Naive B cell (primary cell): ENCODE results near the gene ALG8. TPM values are rescaled to one million over a fixed set of nuclear protein-coding genes. Genes with fewer than 3 reads are reported as not detected.
A peak's percentile ranks its signal among the peaks of the same experiment; 100 is the strongest.

Source experiments
- ATAC-seq, 2 donors: fragments of 150-1000 bp; cut with Tn5 transposase; 2 replicates each; pipeline ENCODE4 v1.10.0; 2021; ENCODE audit warnings: low read depth in 2 of 2, mild to moderate bottlenecking in 2 of 2, moderate library complexity in 2 of 2
- DNase-seq: peaks from one replicate; pipeline ENCODE4 v3.0.0; 2022
- H3K27ac Mint-ChIP-seq, 6 donors: one replicate each; pipeline ENCODE4 v1.8.0; 2020 to 2022; ENCODE audit warnings: mild to moderate bottlenecking in 6 of 6, mixed read lengths in 6 of 6, moderate library complexity in 5 of 6, inconsistent platforms in 2 of 6
- H3K27me3 Mint-ChIP-seq, 3 donors: one replicate each; pipeline ENCODE4 v1.8.0; 2021 to 2022; ENCODE audit warnings: mixed read lengths in 3 of 3, mild to moderate bottlenecking in 1 of 3
- H3K36me3 Mint-ChIP-seq, 2 donors: one replicate each; pipeline ENCODE4 v1.8.0; 2020 to 2022; ENCODE audit warnings: mixed read lengths in 2 of 2, inconsistent platforms in 1 of 2, mild to moderate bottlenecking in 1 of 2
- H3K4me1 Mint-ChIP-seq, 3 donors: one replicate each; pipeline ENCODE4 v1.8.0; 2020 to 2022; ENCODE audit warnings: mixed read lengths in 3 of 3, inconsistent platforms in 1 of 3, mild to moderate bottlenecking in 1 of 3, moderate library complexity in 1 of 3
- H3K4me3 Mint-ChIP-seq, 8 donors: one replicate each; pipeline ENCODE4 v1.8.0; 2020 to 2022; ENCODE audit warnings: mild to moderate bottlenecking in 8 of 8, mixed read lengths in 8 of 8, moderate library complexity in 8 of 8, inconsistent platforms in 2 of 8
- H3K9me3 Mint-ChIP-seq, 7 donors: one replicate each; pipeline ENCODE4 v1.8.0; 2020 to 2022; ENCODE audit warnings: mixed read lengths in 7 of 7, mild to moderate bottlenecking in 5 of 7, inconsistent platforms in 2 of 7, moderate library complexity in 1 of 7
- polyA plus RNA-seq, 6 donors: library from polyadenylated mRNA; unstranded; fragments of 300-500 nt; fragmentation: Illumina TruSeq; gene quantifications; one replicate each; pipeline ENCODE4 v1.2.3, GENCODE V29; 2021; ENCODE audit warnings: low read depth in 6 of 6

The ALG8 gene
- polyA plus RNA-seq, 6 donors from 2014 or later: 46.7 to 90.6 (median 59.9) TPM

- ATAC-seq: no peak
- no peak for DNase-seq
- Mint-ChIP-seq H3K27me3 (no peaks in the 10 kb centered on the region), H3K4me1 (no peaks in the 10 kb centered on the region), H3K36me3 (no peaks in the 10 kb centered on the region), H3K27ac (no peak overlapping the region), H3K9me3 (no peaks in the 10 kb centered on the region), H3K4me3 (no peak overlapping the region)
These were observed 10.2 kb upstream of the ALG8 start for GRCh38 chr11:78149646-78150045.

- H3K27ac Mint-ChIP-seq: no peak overlapping the region
- ATAC-seq (no peak), DNase-seq (no peak)
- no peaks in the 10 kb centered on the region for H3K36me3 Mint-ChIP-seq
- H3K27me3 Mint-ChIP-seq: no peaks in the 10 kb centered on the region
- H3K4me3 Mint-ChIP-seq: no peak overlapping the region
- H3K9me3 Mint-ChIP-seq: peaks cover 0 to 3% (median 0%) of the 10 kb centered on the region in 7 donors
- peaks cover 12 to 17% (median 15%) of the 10 kb centered on the region in 3 donors for H3K4me1 Mint-ChIP-seq
These were observed 8.4 kb upstream of the ALG8 start for GRCh38 chr11:78147807-78148206.

- peak overlapping the region in 1 of 8 donors; percentile 21 for H3K4me3 Mint-ChIP-seq
- H3K9me3 Mint-ChIP-seq: peaks cover 0 to 3% (median 0%) of the 10 kb centered on the region in 7 donors
- no peak for ATAC-seq
- no peaks in the 10 kb centered on the region for H3K27me3 Mint-ChIP-seq
- peak overlapping the region in 1 of 6 donors; percentile 27 for H3K27ac Mint-ChIP-seq
- no peaks in the 10 kb centered on the region for H3K36me3 Mint-ChIP-seq
- H3K4me1 Mint-ChIP-seq: peaks cover 15 to 28% (median 19%) of the 10 kb centered on the region in 3 donors
- no peak for DNase-seq
These were observed 6.1 kb upstream of the ALG8 start for GRCh38 chr11:78145511-78146025.

GRCh38 chr11:78140392-78141077 is 1.1 kb upstream of the ALG8 start:
- peaks cover 0 to 3% (median 0%) of the 10 kb centered on the region in 7 donors for H3K9me3 Mint-ChIP-seq
- no peak overlapping the region for H3K27ac Mint-ChIP-seq
- H3K27me3 Mint-ChIP-seq: no peaks in the 10 kb centered on the region
- DNase-seq (no peak), ATAC-seq (no peak)
- H3K36me3 Mint-ChIP-seq: no peaks in the 10 kb centered on the region
- H3K4me1 Mint-ChIP-seq: peaks cover 29 to 55% (median 47%) of the 10 kb centered on the region in 3 donors
- peak overlapping the region; percentile 23 to 97 (median 51) for H3K4me3 Mint-ChIP-seq

- Mint-ChIP-seq H3K36me3 (peaks cover 5 to 7% of the 10 kb centered on the region in 2 donors), H3K4me3 (peak overlapping the region; percentile 82 to 98 (median 96)), H3K27me3 (no peaks in the 10 kb centered on the region), H3K4me1 (peaks cover 29 to 48% (median 43%) of the 10 kb centered on the region in 3 donors), H3K9me3 (peaks cover 0 to 1% (median 0%) of the 10 kb centered on the region in 7 donors), H3K27ac (peak overlapping the region; percentile 90 to 96 (median 96))
- DNase-seq (no peak), ATAC-seq (peak; percentile 35 to 39)
These were observed 568 bp downstream of the ALG8 start for GRCh38 chr11:78138694-78139421.

- Mint-ChIP-seq H3K36me3 (peaks cover 5 to 7% of the 10 kb centered on the region in 2 donors), H3K27ac (peak overlapping the region in 5 of 6 donors; percentile 0 to 91 (median 81)), H3K4me3 (peak overlapping the region; percentile 60 to 98 (median 93)), H3K4me1 (peaks cover 25 to 42% (median 37%) of the 10 kb centered on the region in 3 donors), H3K27me3 (no peaks in the 10 kb centered on the region), H3K9me3 (peaks cover 0 to 1% (median 0%) of the 10 kb centered on the region in 7 donors)
- DNase-seq: no peak
- ATAC-seq: no peak
These were observed 1.1 kb downstream of the ALG8 start for GRCh38 chr11:78138291-78138690.

GRCh38 chr11:78132475-78132874 is 7.0 kb downstream of the ALG8 start:
- Mint-ChIP-seq H3K4me1 (peaks cover 8 to 16% (median 13%) of the 10 kb centered on the region in 3 donors), H3K4me3 (no peak overlapping the region), H3K27me3 (no peaks in the 10 kb centered on the region), H3K36me3 (peaks cover 7 to 10% of the 10 kb centered on the region in 2 donors), H3K27ac (no peak overlapping the region), H3K9me3 (no peaks in the 10 kb centered on the region)
- ATAC-seq (no peak), DNase-seq (no peak)

- Mint-ChIP-seq H3K27me3 (no peaks in the 10 kb centered on the region), H3K4me3 (no peak overlapping the region), H3K36me3 (peaks cover 7 to 10% of the 10 kb centered on the region in 2 donors), H3K27ac (peak overlapping the region in 1 of 6 donors; percentile 16), H3K9me3 (no peaks in the 10 kb centered on the region), H3K4me1 (peaks cover 8 to 11% (median 9%) of the 10 kb centered on the region in 3 donors)
- ATAC-seq (no peak), DNase-seq (no peak)
These were observed 7.5 kb downstream of the ALG8 start for GRCh38 chr11:78131956-78132355.

- Mint-ChIP-seq H3K27ac (peak overlapping the region in 1 of 6 donors; percentile 75), H3K9me3 (no peaks in the 10 kb centered on the region), H3K36me3 (peaks cover 7 to 9% of the 10 kb centered on the region in 2 donors), H3K4me3 (no peak overlapping the region), H3K4me1 (peaks cover 4 to 9% (median 7%) of the 10 kb centered on the region in 3 donors), H3K27me3 (no peaks in the 10 kb centered on the region)
- ATAC-seq: no peak
- no peak for DNase-seq
These were observed 12.0 kb downstream of the ALG8 start for GRCh38 chr11:78127403-78127802.

GRCh38 chr11:78112582-78113275 is 26.7 kb downstream of the ALG8 start:
- H3K36me3 Mint-ChIP-seq: peaks cover 7 to 18% of the 10 kb centered on the region in 2 donors
- H3K9me3 Mint-ChIP-seq: no peaks in the 10 kb centered on the region
- H3K4me3 Mint-ChIP-seq: no peak overlapping the region
- no peaks in the 10 kb centered on the region for H3K27me3 Mint-ChIP-seq
- ATAC-seq (peak in 1 of 2 donors; percentile 21), DNase-seq (no peak)
- peak overlapping the region in 1 of 6 donors; percentile 47 for H3K27ac Mint-ChIP-seq
- H3K4me1 Mint-ChIP-seq: peaks cover 0 to 7% (median 5%) of the 10 kb centered on the region in 3 donors

- no peak overlapping the region for H3K27ac Mint-ChIP-seq
- H3K4me3 Mint-ChIP-seq: no peak overlapping the region
- ATAC-seq (no peak), DNase-seq (no peak)
- no peaks in the 10 kb centered on the region for H3K27me3 Mint-ChIP-seq
- no peaks in the 10 kb centered on the region for H3K9me3 Mint-ChIP-seq
- peaks cover 0 to 7% (median 5%) of the 10 kb centered on the region in 3 donors for H3K4me1 Mint-ChIP-seq
- peaks cover 7 to 23% of the 10 kb centered on the region in 2 donors for H3K36me3 Mint-ChIP-seq
These were observed 28.1 kb downstream of the ALG8 start for GRCh38 chr11:78111298-78111697.

- H3K27me3 Mint-ChIP-seq: no peaks in the 10 kb centered on the region
- peak overlapping the region in 1 of 6 donors; percentile 57 for H3K27ac Mint-ChIP-seq
- H3K36me3 Mint-ChIP-seq: peaks cover 7 to 23% of the 10 kb centered on the region in 2 donors
- no peak overlapping the region for H3K4me3 Mint-ChIP-seq
- DNase-seq (no peak), ATAC-seq (no peak)
- peaks cover 0 to 7% (median 5%) of the 10 kb centered on the region in 3 donors for H3K4me1 Mint-ChIP-seq
- H3K9me3 Mint-ChIP-seq: no peaks in the 10 kb centered on the region
These were observed 28.6 kb downstream of the ALG8 start for GRCh38 chr11:78110830-78111229.

- H3K36me3 Mint-ChIP-seq: peaks cover 7 to 23% of the 10 kb centered on the region in 2 donors
- H3K9me3 Mint-ChIP-seq: no peaks in the 10 kb centered on the region
- no peak overlapping the region for H3K4me3 Mint-ChIP-seq
- no peak for ATAC-seq
- no peaks in the 10 kb centered on the region for H3K27me3 Mint-ChIP-seq
- no peak overlapping the region for H3K27ac Mint-ChIP-seq
- no peak for DNase-seq
- peaks cover 0 to 7% (median 5%) of the 10 kb centered on the region in 3 donors for H3K4me1 Mint-ChIP-seq
These were observed 29.1 kb downstream of the ALG8 start for GRCh38 chr11:78110351-78110750.
